ENCODE results near the gene CIB2. TPM values are rescaled to one million over a fixed set of nuclear protein-coding genes. Genes with fewer than 3 reads are reported as not detected.

CIB2 gene
- total and polyA plus RNA-seq, 2 experiments from 2014 or later: 59.5 to 64.4 TPM

DNA sequence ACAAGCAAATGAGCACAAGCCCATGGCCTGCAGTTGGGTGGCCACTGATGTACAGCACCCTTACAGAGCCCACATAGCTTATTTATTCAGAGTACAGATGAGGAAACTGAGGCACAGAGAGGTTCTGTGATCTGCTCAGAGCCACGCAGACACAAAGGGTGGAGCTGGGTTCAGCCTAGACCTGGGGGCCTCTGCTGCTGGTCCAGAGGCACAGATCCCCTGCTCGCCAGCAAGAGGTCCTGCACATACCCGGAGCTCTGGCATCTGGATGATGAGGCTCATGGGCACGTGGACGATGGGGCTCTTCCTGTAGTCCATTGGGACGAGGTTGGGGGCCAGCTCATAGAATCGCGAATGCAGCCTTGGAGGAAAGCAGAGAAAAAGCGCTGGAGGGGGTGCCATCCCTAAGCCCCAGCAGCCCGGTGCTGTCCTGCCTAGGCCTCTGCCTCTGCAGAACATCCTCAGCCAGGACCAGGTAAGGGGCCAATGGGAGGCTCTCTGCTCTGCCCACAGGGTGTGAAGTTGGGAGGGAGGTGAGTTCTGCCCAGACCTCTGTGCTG, 20.2 kb downstream of the CIB2 start (continued):
- TF ChIP-seq, protein P1, sequence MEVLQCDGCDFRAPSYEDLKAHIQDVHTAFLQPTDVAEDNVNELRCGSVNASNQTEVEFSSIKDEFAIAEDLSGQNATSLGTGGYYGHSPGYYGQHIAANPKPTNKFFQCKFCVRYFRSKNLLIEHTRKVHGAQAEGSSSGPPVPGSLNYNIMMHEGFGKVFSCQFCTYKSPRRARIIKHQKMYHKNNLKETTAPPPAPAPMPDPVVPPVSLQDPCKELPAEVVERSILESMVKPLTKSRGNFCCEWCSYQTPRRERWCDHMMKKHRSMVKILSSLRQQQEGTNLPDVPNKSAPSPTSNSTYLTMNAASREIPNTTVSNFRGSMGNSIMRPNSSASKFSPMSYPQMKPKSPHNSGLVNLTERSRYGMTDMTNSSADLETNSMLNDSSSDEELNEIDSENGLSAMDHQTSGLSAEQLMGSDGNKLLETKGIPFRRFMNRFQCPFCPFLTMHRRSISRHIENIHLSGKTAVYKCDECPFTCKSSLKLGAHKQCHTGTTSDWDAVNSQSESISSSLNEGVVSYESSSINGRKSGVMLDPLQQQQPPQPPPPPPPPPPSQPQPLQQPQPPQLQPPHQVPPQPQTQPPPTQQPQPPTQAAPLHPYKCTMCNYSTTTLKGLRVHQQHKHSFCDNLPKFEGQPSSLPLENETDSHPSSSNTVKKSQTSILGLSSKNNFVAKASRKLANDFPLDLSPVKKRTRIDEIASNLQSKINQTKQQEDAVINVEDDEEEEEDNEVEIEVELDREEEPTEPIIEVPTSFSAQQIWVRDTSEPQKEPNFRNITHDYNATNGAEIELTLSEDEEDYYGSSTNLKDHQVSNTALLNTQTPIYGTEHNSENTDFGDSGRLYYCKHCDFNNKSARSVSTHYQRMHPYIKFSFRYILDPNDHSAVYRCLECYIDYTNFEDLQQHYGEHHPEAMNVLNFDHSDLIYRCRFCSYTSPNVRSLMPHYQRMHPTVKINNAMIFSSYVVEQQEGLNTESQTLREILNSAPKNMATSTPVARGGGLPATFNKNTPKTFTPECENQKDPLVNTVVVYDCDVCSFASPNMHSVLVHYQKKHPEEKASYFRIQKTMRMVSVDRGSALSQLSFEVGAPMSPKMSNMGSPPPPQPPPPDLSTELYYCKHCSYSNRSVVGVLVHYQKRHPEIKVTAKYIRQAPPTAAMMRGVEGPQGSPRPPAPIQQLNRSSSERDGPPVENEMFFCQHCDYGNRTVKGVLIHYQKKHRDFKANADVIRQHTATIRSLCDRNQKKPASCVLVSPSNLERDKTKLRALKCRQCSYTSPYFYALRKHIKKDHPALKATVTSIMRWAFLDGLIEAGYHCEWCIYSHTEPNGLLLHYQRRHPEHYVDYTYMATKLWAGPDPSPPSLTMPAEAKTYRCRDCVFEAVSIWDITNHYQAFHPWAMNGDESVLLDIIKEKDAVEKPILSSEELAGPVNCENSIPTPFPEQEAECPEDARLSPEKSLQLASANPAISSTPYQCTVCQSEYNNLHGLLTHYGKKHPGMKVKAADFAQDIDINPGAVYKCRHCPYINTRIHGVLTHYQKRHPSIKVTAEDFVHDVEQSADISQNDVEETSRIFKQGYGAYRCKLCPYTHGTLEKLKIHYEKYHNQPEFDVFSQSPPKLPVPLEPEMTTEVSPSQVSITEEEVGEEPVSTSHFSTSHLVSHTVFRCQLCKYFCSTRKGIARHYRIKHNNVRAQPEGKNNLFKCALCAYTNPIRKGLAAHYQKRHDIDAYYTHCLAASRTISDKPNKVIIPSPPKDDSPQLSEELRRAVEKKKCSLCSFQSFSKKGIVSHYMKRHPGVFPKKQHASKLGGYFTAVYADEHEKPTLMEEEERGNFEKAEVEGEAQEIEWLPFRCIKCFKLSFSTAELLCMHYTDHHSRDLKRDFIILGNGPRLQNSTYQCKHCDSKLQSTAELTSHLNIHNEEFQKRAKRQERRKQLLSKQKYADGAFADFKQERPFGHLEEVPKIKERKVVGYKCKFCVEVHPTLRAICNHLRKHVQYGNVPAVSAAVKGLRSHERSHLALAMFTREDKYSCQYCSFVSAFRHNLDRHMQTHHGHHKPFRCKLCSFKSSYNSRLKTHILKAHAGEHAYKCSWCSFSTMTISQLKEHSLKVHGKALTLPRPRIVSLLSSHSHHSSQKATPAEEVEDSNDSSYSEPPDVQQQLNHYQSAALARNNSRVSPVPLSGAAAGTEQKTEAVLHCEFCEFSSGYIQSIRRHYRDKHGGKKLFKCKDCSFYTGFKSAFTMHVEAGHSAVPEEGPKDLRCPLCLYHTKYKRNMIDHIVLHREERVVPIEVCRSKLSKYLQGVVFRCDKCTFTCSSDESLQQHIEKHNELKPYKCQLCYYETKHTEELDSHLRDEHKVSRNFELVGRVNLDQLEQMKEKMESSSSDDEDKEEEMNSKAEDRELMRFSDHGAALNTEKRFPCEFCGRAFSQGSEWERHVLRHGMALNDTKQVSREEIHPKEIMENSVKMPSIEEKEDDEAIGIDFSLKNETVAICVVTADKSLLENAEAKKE (CRISPR knock-in tag; IDR thresholded peaks at IDR 0.05): no peak
- TF ChIP-seq EZH2phosphoT487 (IDR thresholded peaks at IDR 0.05; ENCODE audit: unreplicated experiment): no peak

DNA sequence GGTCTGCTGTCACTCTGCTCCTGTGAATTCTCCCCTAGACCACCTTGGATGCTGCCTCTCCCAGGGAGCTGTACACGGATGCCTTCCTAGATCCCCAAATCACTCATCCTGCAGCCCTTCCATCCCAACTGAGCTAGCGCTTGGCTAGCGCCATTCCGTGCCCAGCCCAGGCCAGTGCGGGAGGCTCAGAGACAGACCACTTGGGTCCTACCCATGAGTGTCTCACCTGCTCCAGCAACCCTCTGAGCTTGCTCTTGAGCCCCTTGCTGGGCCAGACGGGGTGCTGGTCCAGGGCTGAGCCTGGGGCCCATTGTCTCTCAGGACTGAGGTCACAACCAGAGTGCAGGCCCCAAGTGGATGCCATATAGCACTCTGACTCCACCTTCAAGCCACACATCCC, 21.1 kb downstream of the CIB2 start:
- TF ChIP-seq, protein P2, sequence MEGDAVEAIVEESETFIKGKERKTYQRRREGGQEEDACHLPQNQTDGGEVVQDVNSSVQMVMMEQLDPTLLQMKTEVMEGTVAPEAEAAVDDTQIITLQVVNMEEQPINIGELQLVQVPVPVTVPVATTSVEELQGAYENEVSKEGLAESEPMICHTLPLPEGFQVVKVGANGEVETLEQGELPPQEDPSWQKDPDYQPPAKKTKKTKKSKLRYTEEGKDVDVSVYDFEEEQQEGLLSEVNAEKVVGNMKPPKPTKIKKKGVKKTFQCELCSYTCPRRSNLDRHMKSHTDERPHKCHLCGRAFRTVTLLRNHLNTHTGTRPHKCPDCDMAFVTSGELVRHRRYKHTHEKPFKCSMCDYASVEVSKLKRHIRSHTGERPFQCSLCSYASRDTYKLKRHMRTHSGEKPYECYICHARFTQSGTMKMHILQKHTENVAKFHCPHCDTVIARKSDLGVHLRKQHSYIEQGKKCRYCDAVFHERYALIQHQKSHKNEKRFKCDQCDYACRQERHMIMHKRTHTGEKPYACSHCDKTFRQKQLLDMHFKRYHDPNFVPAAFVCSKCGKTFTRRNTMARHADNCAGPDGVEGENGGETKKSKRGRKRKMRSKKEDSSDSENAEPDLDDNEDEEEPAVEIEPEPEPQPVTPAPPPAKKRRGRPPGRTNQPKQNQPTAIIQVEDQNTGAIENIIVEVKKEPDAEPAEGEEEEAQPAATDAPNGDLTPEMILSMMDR (conservative IDR thresholded peaks at IDR 0.05; ENCODE audit: low read depth in 2 of 2): no peak
- ATAC-seq (no peak), DNase-seq (ENCODE audit: low spot score) (no peak)
- H3K4me3 Mint-ChIP-seq: no peak overlapping the region
- Histone ChIP-seq H3K27me3 (ENCODE audit: insufficient read depth) (no peaks in the 10 kb centered on the region), H3K4me2 (no peak overlapping the region), H3K79me2 (replicated peaks; ENCODE audit: insufficient read depth) (no peaks in the 10 kb centered on the region), H3K9me2 (ENCODE audit: insufficient read depth) (no peaks in the 10 kb centered on the region), H3K4me3 (no peak overlapping the region), H4K20me1 (replicated peaks; ENCODE audit: insufficient read depth) (no peaks in the 10 kb centered on the region), H3K27ac (ENCODE audit: low read depth) (no peak overlapping the region), H3K36me3 (ENCODE audit: insufficient read depth) (no peaks in the 10 kb centered on the region), H2AFZ (no peak overlapping the region), H3F3A (replicated peaks; ENCODE audit: low read depth) (no peaks in the 10 kb centered on the region), H3K4me1 (ENCODE audit: insufficient read depth) (peaks cover 8% of the 10 kb centered on the region; the same call in 1 of the 2 replicates)
- H3K36me3 Mint-ChIP-seq (ENCODE audit: low read depth): peaks cover 10% of the 10 kb centered on the region; the same call in 2 of the 3 replicates
- no peak overlapping the region; the same call in 1 of the 2 replicates for H3K27ac Mint-ChIP-seq
- no peaks in the 10 kb centered on the region; the same call in 2 of the 3 replicates for H3K9me3 Mint-ChIP-seq
- peaks cover 8% of the 10 kb centered on the region for H3K4me1 Mint-ChIP-seq
- H3K27me3 Mint-ChIP-seq (ENCODE audit: insufficient read depth, low read depth, poor library complexity): peaks cover 12% of the 10 kb centered on the region

Data from GM23338 (cell line).